Activated CD4-positive, alpha-beta T cell treated with anti-CD3 and anti-CD28 coated beads, Interleukin-2, amount 10 ng/mL, durations not matched to agents 7 days and 5 days (primary cell): Measurements from ENCODE around the gene EHD3. TPM values are rescaled to one million over a fixed set of nuclear protein-coding genes. Genes with fewer than 3 reads are reported as not detected.

Experiments
- CTCF ChIA-PET: fragments of 350-600 bp; sonication (Branson Sonifier 250); formaldehyde crosslinking; loops from one replicate; lab custom pipeline; 2021; ENCODE audit warnings: antibody characterized with exemption; lab: Charles Lee
- POLR2A ChIA-PET: fragments of 350-600 bp; sonication (Branson Sonifier 250); formaldehyde crosslinking; loops from one replicate; lab custom pipeline; 2021; ENCODE audit warnings: antibody characterized with exemption; lab: Charles Lee
- DNase-seq: peaks from one replicate; pipeline ENCODE4 v3.0.0-alpha.2; 2020
- H3K27ac Mint-ChIP-seq: one replicate; pipeline ENCODE4 v1.8.0; 2021; ENCODE audit warnings: mild to moderate bottlenecking, moderate library complexity, mixed read lengths
- H3K27me3 Mint-ChIP-seq: one replicate; pipeline ENCODE4 v1.8.0; 2021; ENCODE audit warnings: mixed read lengths
- H3K36me3 Mint-ChIP-seq: one replicate; pipeline ENCODE4 v1.8.0; 2021; ENCODE audit warnings: low read depth, mixed read lengths
- H3K4me1 Mint-ChIP-seq: one replicate; pipeline ENCODE4 v1.8.0; 2021; ENCODE audit warnings: mixed read lengths
- H3K4me3 Mint-ChIP-seq: one replicate; pipeline ENCODE4 v1.8.0; 2021; ENCODE audit warnings: mild to moderate bottlenecking, moderate library complexity, mixed read lengths
- H3K9me3 Mint-ChIP-seq: one replicate; pipeline ENCODE4 v1.8.0; 2021; ENCODE audit warnings: mixed read lengths
- total RNA-seq, 2 experiments: library from RNA; stranded (reverse); gene quantifications; one replicate each; pipeline ENCODE4 v1.2.3, GENCODE V29; 2021

EHD3 gene
- total RNA-seq, 2 experiments from 2014 or later: 0.44 to 0.50 TPM

GRCh38 chr2:31200972-31201371 is 33.0 kb upstream of the EHD3 start:
- Mint-ChIP-seq H3K36me3 (no peaks in the 10 kb centered on the region), H3K9me3 (no peaks in the 10 kb centered on the region), H3K27me3 (no peaks in the 10 kb centered on the region), H3K4me1 (no peaks in the 10 kb centered on the region), H3K4me3 (no peak overlapping the region), H3K27ac (no peak overlapping the region)
- CTCF ChIA-PET: no interaction called here
- no peak for DNase-seq
- POLR2A ChIA-PET: no interaction called here

- no peaks in the 10 kb centered on the region for H3K4me1 Mint-ChIP-seq
- H3K9me3 Mint-ChIP-seq: no peaks in the 10 kb centered on the region
- DNase-seq: no peak
- ChIA-PET POLR2A (interaction anchor here (0.6 kb wide), 1 partner anchor 111 kb away, joined by 3 read pairs; no protein-coding TSS in a partner anchor), CTCF (no interaction called here)
- no peak overlapping the region for H3K4me3 Mint-ChIP-seq
- no peaks in the 10 kb centered on the region for H3K27me3 Mint-ChIP-seq
- H3K36me3 Mint-ChIP-seq: no peaks in the 10 kb centered on the region
- no peak overlapping the region for H3K27ac Mint-ChIP-seq
These were observed 31.9 kb upstream of the EHD3 start for GRCh38 chr2:31202041-31202440.

- Mint-ChIP-seq H3K9me3 (no peaks in the 10 kb centered on the region), H3K27me3 (no peaks in the 10 kb centered on the region), H3K36me3 (no peaks in the 10 kb centered on the region), H3K4me1 (no peaks in the 10 kb centered on the region), H3K4me3 (no peak overlapping the region), H3K27ac (no peak overlapping the region)
- CTCF ChIA-PET: no interaction called here
- no peak for DNase-seq
- POLR2A ChIA-PET: no interaction called here
These were observed 31.1 kb upstream of the EHD3 start for GRCh38 chr2:31202833-31203232.

- H3K4me3 Mint-ChIP-seq: no peak overlapping the region
- H3K27me3 Mint-ChIP-seq: no peaks in the 10 kb centered on the region
- H3K27ac Mint-ChIP-seq: no peak overlapping the region
- no peak for DNase-seq
- no peaks in the 10 kb centered on the region for H3K36me3 Mint-ChIP-seq
- no peaks in the 10 kb centered on the region for H3K9me3 Mint-ChIP-seq
- ChIA-PET POLR2A (no interaction called here), CTCF (interaction anchor here (0.6 to 1.0 kb wide), 2 partner anchors 54 to 607 kb away, joined by 3 to 4 read pairs; no protein-coding TSS in a partner anchor)
- H3K4me1 Mint-ChIP-seq: no peaks in the 10 kb centered on the region
These were observed 30.0 kb upstream of the EHD3 start for GRCh38 chr2:31203916-31204315.

GRCh38 chr2:31204783-31205182 is 29.2 kb upstream of the EHD3 start:
- H3K4me3 Mint-ChIP-seq: no peak overlapping the region
- H3K27me3 Mint-ChIP-seq: no peaks in the 10 kb centered on the region
- H3K27ac Mint-ChIP-seq: no peak overlapping the region
- no peaks in the 10 kb centered on the region for H3K36me3 Mint-ChIP-seq
- ChIA-PET POLR2A (no interaction called here), CTCF (interaction anchor here (1.0 kb wide), 1 partner anchor 53 kb away, joined by 4 read pairs; no protein-coding TSS in a partner anchor)
- H3K4me1 Mint-ChIP-seq: no peaks in the 10 kb centered on the region
- H3K9me3 Mint-ChIP-seq: no peaks in the 10 kb centered on the region
- DNase-seq: no peak

GRCh38 chr2:31205186-31205585 is 28.8 kb upstream of the EHD3 start:
- no peaks in the 10 kb centered on the region for H3K9me3 Mint-ChIP-seq
- no peaks in the 10 kb centered on the region for H3K36me3 Mint-ChIP-seq
- POLR2A ChIA-PET: no interaction called here
- no peak overlapping the region for H3K27ac Mint-ChIP-seq
- no peak overlapping the region for H3K4me3 Mint-ChIP-seq
- no peak for DNase-seq
- CTCF ChIA-PET: interaction anchor here (0.6 kb wide), 1 partner anchor 40 kb away, joined by 3 read pairs; no protein-coding TSS in a partner anchor
- no peaks in the 10 kb centered on the region for H3K4me1 Mint-ChIP-seq
- no peaks in the 10 kb centered on the region for H3K27me3 Mint-ChIP-seq

GRCh38 chr2:31205613-31206012 is 28.3 kb upstream of the EHD3 start:
- H3K27me3 Mint-ChIP-seq: no peaks in the 10 kb centered on the region
- no peak overlapping the region for H3K27ac Mint-ChIP-seq
- H3K36me3 Mint-ChIP-seq: no peaks in the 10 kb centered on the region
- H3K4me1 Mint-ChIP-seq: no peaks in the 10 kb centered on the region
- ChIA-PET CTCF (interaction anchor here (0.6 to 1.3 kb wide), 2 partner anchors 11 to 40 kb away, joined by 3 read pairs; no protein-coding TSS in a partner anchor), POLR2A (no interaction called here)
- no peak for DNase-seq
- H3K9me3 Mint-ChIP-seq: no peaks in the 10 kb centered on the region
- no peak overlapping the region for H3K4me3 Mint-ChIP-seq

GRCh38 chr2:31207790-31208189 is 26.2 kb upstream of the EHD3 start:
- no peak overlapping the region for H3K4me3 Mint-ChIP-seq
- CTCF ChIA-PET: interaction anchor here (0.6 to 2.1 kb wide), 4 partner anchors 38 to 1436 kb away, joined by 3 to 5 read pairs (median 4); no protein-coding TSS in a partner anchor
- H3K4me1 Mint-ChIP-seq: no peaks in the 10 kb centered on the region
- no peaks in the 10 kb centered on the region for H3K9me3 Mint-ChIP-seq
- no peak for DNase-seq
- H3K27me3 Mint-ChIP-seq: no peaks in the 10 kb centered on the region
- POLR2A ChIA-PET: no interaction called here
- no peak overlapping the region for H3K27ac Mint-ChIP-seq
- H3K36me3 Mint-ChIP-seq: no peaks in the 10 kb centered on the region

GRCh38 chr2:31208240-31208639 is 25.7 kb upstream of the EHD3 start:
- Mint-ChIP-seq H3K27ac (no peak overlapping the region), H3K9me3 (no peaks in the 10 kb centered on the region), H3K36me3 (no peaks in the 10 kb centered on the region), H3K4me3 (no peak overlapping the region), H3K4me1 (no peaks in the 10 kb centered on the region), H3K27me3 (no peaks in the 10 kb centered on the region)
- CTCF ChIA-PET: interaction anchor here (0.6 to 2.1 kb wide), 3 partner anchors 125 to 1435 kb away, joined by 3 to 5 read pairs (median 4); no protein-coding TSS in a partner anchor
- no peak for DNase-seq
- POLR2A ChIA-PET: no interaction called here

- no peak overlapping the region for H3K27ac Mint-ChIP-seq
- CTCF ChIA-PET: no interaction called here
- no peaks in the 10 kb centered on the region for H3K27me3 Mint-ChIP-seq
- no peak overlapping the region for H3K4me3 Mint-ChIP-seq
- H3K9me3 Mint-ChIP-seq: no peaks in the 10 kb centered on the region
- H3K36me3 Mint-ChIP-seq: no peaks in the 10 kb centered on the region
- DNase-seq: no peak
- POLR2A ChIA-PET: no interaction called here
- peaks cover 26% of the 10 kb centered on the region for H3K4me1 Mint-ChIP-seq
These were observed 21.0 kb upstream of the EHD3 start for GRCh38 chr2:31212659-31213600.

GRCh38 chr2:31213601-31214443 is 20.1 kb upstream of the EHD3 start:
- CTCF ChIA-PET: no interaction called here
- no peak for DNase-seq
- POLR2A ChIA-PET: interaction anchor here (0.7 kb wide), 1 partner anchor 84 kb away, joined by 3 read pairs; no protein-coding TSS in a partner anchor
- no peaks in the 10 kb centered on the region for H3K27me3 Mint-ChIP-seq
- H3K9me3 Mint-ChIP-seq: no peaks in the 10 kb centered on the region
- no peak overlapping the region for H3K27ac Mint-ChIP-seq
- H3K4me1 Mint-ChIP-seq: peaks cover 30% of the 10 kb centered on the region
- H3K4me3 Mint-ChIP-seq: no peak overlapping the region
- no peaks in the 10 kb centered on the region for H3K36me3 Mint-ChIP-seq

GRCh38 chr2:31214444-31214915 is 19.5 kb upstream of the EHD3 start:
- POLR2A ChIA-PET: interaction anchor here (0.7 kb wide), 1 partner anchor 84 kb away, joined by 3 read pairs; no protein-coding TSS in a partner anchor
- no peaks in the 10 kb centered on the region for H3K36me3 Mint-ChIP-seq
- H3K27me3 Mint-ChIP-seq: no peaks in the 10 kb centered on the region
- CTCF ChIA-PET: no interaction called here
- H3K27ac Mint-ChIP-seq: no peak overlapping the region
- peaks cover 36% of the 10 kb centered on the region for H3K4me1 Mint-ChIP-seq
- H3K4me3 Mint-ChIP-seq: no peak overlapping the region
- no peak for DNase-seq
- H3K9me3 Mint-ChIP-seq: no peaks in the 10 kb centered on the region
